PC-9 (cell line): ENCODE measurements around the gene RASL10B. TPM values are rescaled to one million over a fixed set of nuclear protein-coding genes. Genes with fewer than 3 reads are reported as not detected.

ENCODE experiments used
- BruUV-seq: library from RNA; stranded (reverse); fragments of 400-500 nt; replicated peaks from 2 replicates; lab custom pipeline; 2021; lab: Mats Ljungman, UMichigan
- CTCF ChIA-PET: fragments of 300-600 bp; sonication (Branson Sonifier 250); formaldehyde crosslinking; loops from one replicate; lab custom pipeline; 2022; ENCODE audit warnings: antibody characterized with exemption; lab: Charles Lee
- POLR2A ChIA-PET: fragments of 300-600 bp; sonication (Branson Sonifier 250); formaldehyde crosslinking; loops from one replicate; lab custom pipeline; 2022; ENCODE audit warnings: antibody characterized with exemption; ENCODE audit not compliant: unreplicated experiment; lab: Charles Lee
- DNase-seq, 2 experiments: peaks; one replicate each; pipeline versions ENCODE4 v3.0.0 to v3.0.0-alpha.2; 2015 to 2022; ENCODE audit warnings: mixed read lengths in 1 of 2
- H2AFZ ChIP-seq: fragments of 200-600 bp; sonication (generic); 2 replicates; pipeline ENCODE4 v1.8.1; 2017; ENCODE audit warnings: antibody characterized with exemption
- H3F3A ChIP-seq: fragments of 200-600 bp; sonication (generic); 2 replicates; pipeline ENCODE4 v1.8.1; 2017; ENCODE audit warnings: antibody characterized with exemption, mild to moderate bottlenecking, low read depth; ENCODE audit not compliant: insufficient read depth
- H3K27ac ChIP-seq: fragments of 200-600 bp; sonication (generic); 2 replicates; pipeline ENCODE4 v1.6.1; 2016; ENCODE audit warnings: mixed run types
- H3K27me3 ChIP-seq: fragments of 200-600 bp; sonication (generic); 2 replicates; pipeline ENCODE4 v1.6.1; 2016; ENCODE audit warnings: low read depth, mixed run types; ENCODE audit not compliant: insufficient read depth
- H3K36me3 ChIP-seq: fragments of 200-600 bp; sonication (generic); 2 replicates; pipeline ENCODE4 v1.6.1; 2016; ENCODE audit warnings: low read depth, mixed run types
- H3K4me1 ChIP-seq: fragments of 200-600 bp; sonication (generic); replicated peaks from 2 replicates; pipeline ENCODE4 v1.6.1; 2016; ENCODE audit warnings: mixed run types; ENCODE audit not compliant: insufficient read depth
- H3K4me2 ChIP-seq: fragments of 200-600 bp; sonication (generic); 2 replicates; pipeline ENCODE4 v1.6.1; 2017; ENCODE audit warnings: mixed run types
- H3K4me3 ChIP-seq: fragments of 200-600 bp; sonication (generic); 2 replicates; pipeline ENCODE4 v1.6.1; 2016; ENCODE audit warnings: mixed run types
- H3K79me2 ChIP-seq: fragments of 200-600 bp; sonication (generic); 2 replicates; pipeline ENCODE4 v1.6.1; 2017; ENCODE audit warnings: low read depth, mixed run types
- H3K9me2 ChIP-seq: fragments of 200-600 bp; sonication (generic); 2 replicates; pipeline ENCODE4 v1.8.1; 2017; ENCODE audit warnings: mild to moderate bottlenecking; ENCODE audit not compliant: insufficient read depth
- H3K9me3 ChIP-seq: fragments of 200-600 bp; sonication (generic); 2 replicates; pipeline ENCODE4 v1.8.1; 2016; ENCODE audit warnings: low read depth; ENCODE audit not compliant: insufficient read depth
- H4K20me1 ChIP-seq: fragments of 200-600 bp; sonication (generic); 2 replicates; pipeline ENCODE4 v1.8.1; 2017; ENCODE audit not compliant: insufficient read depth
- CTCF ChIP-seq: fragments of 200-600 bp; sonication (generic); conservative IDR thresholded peaks from 2 replicates; pipeline ENCODE4 v1.6.1; 2017; ENCODE audit warnings: mixed run types, antibody characterized with exemption, mild to moderate bottlenecking, moderate library complexity
- EZH2 ChIP-seq: fragments of 200-600 bp; sonication (generic); IDR thresholded peaks from 2 replicates; pipeline ENCODE4 v1.8.0; 2017; ENCODE audit warnings: antibody characterized with exemption, low read depth
- intact Hi-C: fragments of 100-400 bp; cut with micrococcal nuclease; formaldehyde crosslinking; loops from one replicate; pipeline ENCODE4 v1.10.0; 2022; ENCODE audit not compliant: unreplicated experiment
- total RNA-seq: library from RNA; stranded (reverse); gene quantifications from 2 replicates; pipeline ENCODE4 v1.2.3, GENCODE V29; 2021

The RASL10B gene
- total RNA-seq, 1 experiment from 2014 or later = 0.11 TPM

- ChIA-PET CTCF (no interaction called here), POLR2A (no interaction called here)
- intact Hi-C loops = no loop called here
- Histone ChIP-seq H3F3A (no peaks in the 10 kb centered on the region), H4K20me1 (no peaks in the 10 kb centered on the region), H3K4me1 (no peaks in the 10 kb centered on the region), H3K36me3 (no peaks in the 10 kb centered on the region), H3K9me3 (no peaks in the 10 kb centered on the region), H3K79me2 (no peaks in the 10 kb centered on the region), H3K27me3 (peaks cover 4% of the 10 kb centered on the region; the same call in 1 of the 2 replicates), H3K9me2 (no peaks in the 10 kb centered on the region), H2AFZ (no peak within 1 kb of the TSS), H3K4me2 (no peak within 1 kb of the TSS), H3K4me3 (no peak within 1 kb of the TSS), H3K27ac (no peak within 1 kb of the TSS)
- no TSS peak for BruUV-seq
- no peak for DNase-seq
- TF ChIP-seq EZH2 = no peak
- no peak for TF ChIP-seq CTCF
Measured at GRCh38 chr17:35752945-35753764, 21.7 kb downstream of the RASL10B start, which contains the start of gene GAS2L2. Gene GAS2L2, minus strand, starts transcription at chr17:35753239. Its CDS starts 389 bp downstream, at chr17:35752850.

- TF ChIP-seq EZH2 = no peak
- TF ChIP-seq CTCF = no peak
Measured at GRCh38 chr17:35757243-35757642, 25.8 kb downstream of the RASL10B start.

GRCh38 chr17:35760587-35760986 is 29.1 kb downstream of the RASL10B start, which contains the start of gene C17orf50:
Gene C17orf50, plus strand, starts transcription at chr17:35760887. Its CDS starts 55 bp downstream, at chr17:35760942.
- H3F3A ChIP-seq = 0 out of 2 replicates have a peak, but pooled peaks cover 3% of the 10 kb centered on the region
- H3K36me3 ChIP-seq = no peaks in the 10 kb centered on the region
- peaks cover 26% of the 10 kb centered on the region; the same call in 1 of the 2 replicates for H3K27me3 ChIP-seq
- no peak within 1 kb of the TSS for H3K4me2 ChIP-seq
- H3K9me3 ChIP-seq = no peaks in the 10 kb centered on the region
- no TSS peak for BruUV-seq
- no peaks in the 10 kb centered on the region for H3K9me2 ChIP-seq
- ChIA-PET POLR2A (no interaction called here), CTCF (no interaction called here)
- DNase-seq = no peak
- no peak within 1 kb of the TSS for H3K4me3 ChIP-seq
- TF ChIP-seq CTCF (no peak), EZH2 (no peak)
- H3K27ac ChIP-seq = no peak within 1 kb of the TSS
- intact Hi-C loops = no loop called here
- no peaks in the 10 kb centered on the region for H3K4me1 ChIP-seq
- H3K79me2 ChIP-seq = no peaks in the 10 kb centered on the region
- H4K20me1 ChIP-seq = no peaks in the 10 kb centered on the region
- H2AFZ ChIP-seq = no peak within 1 kb of the TSS

More at GRCh38 chr17:35757243-35757642, 25.8 kb downstream of the RASL10B start:
- H4K20me1 ChIP-seq = no peaks in the 10 kb centered on the region
- H3F3A ChIP-seq = 0 out of 2 replicates have a peak, but pooled peaks cover 3% of the 10 kb centered on the region
- no peaks in the 10 kb centered on the region for H3K9me2 ChIP-seq
- BruUV-seq = no TSS peak
- 0 out of 2 replicates have a peak, but pooled peaks cover 17% of the 10 kb centered on the region for H3K27me3 ChIP-seq
- no peaks in the 10 kb centered on the region for H3K9me3 ChIP-seq
- no peak for DNase-seq
- no peaks in the 10 kb centered on the region for H3K79me2 ChIP-seq
- CTCF ChIA-PET = interaction anchor here (0.6 kb wide), 1 partner anchor 14 kb away, joined by 3 read pairs; no protein-coding TSS in a partner anchor
- no peaks in the 10 kb centered on the region for H3K4me1 ChIP-seq
- POLR2A ChIA-PET = no interaction called here
- H3K27ac ChIP-seq = no peak overlapping the region
- intact Hi-C loops = no loop called here
- H2AFZ ChIP-seq = no peak overlapping the region
- no peaks in the 10 kb centered on the region for H3K36me3 ChIP-seq
- H3K4me3 ChIP-seq = no peak overlapping the region
- no peak overlapping the region for H3K4me2 ChIP-seq
